ENCODE measurements around the gene EP400.
"Not testable (repeated sequence)": the region's sequence is repeated elsewhere in the genome, so short reads cannot be mapped to it uniquely, and the experiment has no call there.

GRCh38 chr12:132051718-132052117 lies 102.0 kb downstream of the EP400 start:
- TF ChIP-seq CTCF (IDR thresholded peaks at IDR 0.05) = peak in 1 of 4 experiments; percentile 13
- not testable (repeated sequence) for TF ChIP-seq POLR2A, POLR2AphosphoS5, EP300 (IDR thresholded peaks at IDR 0.05)

Measured in gastroesophageal sphincter (tissue), 3 donors.